DOHH2 (cell line): ENCODE measurements around the gene STMN3.
"Not testable (repeated sequence)": the region's sequence is repeated elsewhere in the genome, so short reads cannot be mapped to it uniquely, and the experiment has no call there.

Experiments used
- H3F3A ChIP-seq: fragments of 200-600 bp; sonication (generic), shearing (Covaris generic); 2 replicates; pipeline ENCODE4 v1.6.0; 2016; ENCODE audit warnings: antibody characterized with exemption, mild to moderate bottlenecking; ENCODE audit not compliant: control insufficient read depth, insufficient read depth
- H3K27ac ChIP-seq: fragments of 200-600 bp; sonication (generic); 2 replicates; pipeline ENCODE4 v1.5.1; 2014; ENCODE audit warnings: low read depth, mild to moderate bottlenecking, low read length, moderate library complexity
- H3K27me3 ChIP-seq: fragments of 200-600 bp; sonication (generic); 2 replicates; pipeline ENCODE4 v1.6.1; 2014; ENCODE audit warnings: mild to moderate bottlenecking, low read length, mixed read lengths; ENCODE audit not compliant: control insufficient read depth
- H3K36me3 ChIP-seq: fragments of 200-600 bp; sonication (generic); 2 replicates; pipeline ENCODE4 v1.6.1; 2014; ENCODE audit warnings: mild to moderate bottlenecking, low read length, moderate library complexity, mixed read lengths; ENCODE audit not compliant: control insufficient read depth
- H3K4me1 ChIP-seq: fragments of 200-600 bp; sonication (generic); 2 replicates; pipeline ENCODE4 v1.6.1; 2014; ENCODE audit warnings: mild to moderate bottlenecking, low read length, mixed read lengths; ENCODE audit not compliant: control insufficient read depth
- H3K4me2 ChIP-seq: fragments of 200-600 bp; sonication (generic); 2 replicates; pipeline ENCODE4 v1.6.0; 2014; ENCODE audit warnings: mild to moderate bottlenecking, low read length, moderate library complexity
- H3K4me3 ChIP-seq: fragments of 200-600 bp; sonication (generic); 2 replicates; pipeline ENCODE4 v1.5.1; 2014; ENCODE audit warnings: mild to moderate bottlenecking, low read length, mixed read lengths
- H3K79me2 ChIP-seq: fragments of 200-600 bp; sonication (generic); 2 replicates; pipeline ENCODE4 v1.6.1; 2014; ENCODE audit warnings: mild to moderate bottlenecking, low read length, mixed read lengths; ENCODE audit not compliant: control insufficient read depth
- H3K9me2 ChIP-seq: fragments of 200-600 bp; sonication (generic); replicated peaks from 2 replicates; pipeline ENCODE4 v1.6.1; 2014; ENCODE audit warnings: mild to moderate bottlenecking, low read length, mixed read lengths; ENCODE audit not compliant: control insufficient read depth
- H3K9me3 ChIP-seq: fragments of 200-600 bp; sonication (generic); 2 replicates; pipeline ENCODE4 v1.6.1; 2014; ENCODE audit warnings: antibody characterized with exemption, low read length, mixed read lengths; ENCODE audit not compliant: control insufficient read depth, insufficient read depth
- H4K20me1 ChIP-seq: fragments of 200-600 bp; sonication (generic); 2 replicates; pipeline ENCODE4 v1.6.0; 2014; ENCODE audit warnings: low read depth, mild to moderate bottlenecking, antibody characterized with exemption, low read length, moderate library complexity; ENCODE audit not compliant: control insufficient read depth, insufficient read depth
- EZH2phosphoT487 ChIP-seq: fragments of 200-600 bp; sonication (generic); IDR thresholded peaks from 2 replicates; pipeline ENCODE4 v1.6.1; 2017; ENCODE audit warnings: borderline replicate concordance, mild to moderate bottlenecking, antibody characterized with exemption, low read length, moderate library complexity, mixed read lengths
- TF ChIP-seq, protein P1 (sequence below): fragments of 200-600 bp; sonication (generic); IDR thresholded peaks from one replicate; pipeline ENCODE4 v1.5.1; 2014; ENCODE audit warnings: antibody characterized with exemption, mild to moderate bottlenecking, low read depth, low read length; ENCODE audit not compliant: poor library complexity, severe bottlenecking

The STMN3 gene

DNA sequence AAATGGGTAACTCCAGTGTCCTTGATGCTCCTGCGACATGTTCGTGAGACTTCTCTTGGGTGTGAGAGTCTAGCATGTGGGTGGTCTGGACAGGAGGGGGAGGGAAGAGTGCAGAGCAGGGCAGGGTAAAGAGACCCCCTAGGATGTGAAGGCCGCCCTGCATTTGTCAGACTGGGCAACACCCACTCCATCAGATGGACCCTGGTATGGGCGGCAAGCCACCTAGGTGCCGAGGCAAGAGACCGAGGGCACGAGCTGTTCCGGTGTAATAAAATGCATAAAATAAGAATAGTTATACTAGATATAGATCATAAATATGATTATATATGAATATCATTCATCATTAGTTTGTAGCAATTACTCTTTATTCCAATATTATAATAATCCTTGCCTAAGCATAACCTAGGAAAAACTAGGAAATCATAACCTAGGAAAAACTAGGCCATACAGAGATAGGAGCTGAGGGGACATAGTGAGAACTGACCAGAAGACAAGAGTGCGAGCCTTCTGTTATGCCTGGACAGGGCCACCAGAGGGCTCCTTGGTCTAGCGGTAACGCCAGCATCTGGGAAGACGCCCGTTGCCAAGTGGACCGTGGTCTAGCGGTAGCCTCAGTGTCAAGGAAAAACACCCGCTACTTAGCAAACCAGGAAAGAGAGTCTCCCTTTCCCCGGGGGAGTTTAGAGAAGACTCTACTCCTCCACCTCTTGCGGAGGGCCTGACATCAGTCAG is 39.2 kb downstream of the STMN3 start:
- not testable (repeated sequence) for H3K4me2 ChIP-seq, H3K9me2 ChIP-seq, H3F3A ChIP-seq, H3K9me3 ChIP-seq, H3K4me1 ChIP-seq, H3K27me3 ChIP-seq, H3K4me3 ChIP-seq, H4K20me1 ChIP-seq, H3K27ac ChIP-seq
- TF ChIP-seq, protein P1, sequence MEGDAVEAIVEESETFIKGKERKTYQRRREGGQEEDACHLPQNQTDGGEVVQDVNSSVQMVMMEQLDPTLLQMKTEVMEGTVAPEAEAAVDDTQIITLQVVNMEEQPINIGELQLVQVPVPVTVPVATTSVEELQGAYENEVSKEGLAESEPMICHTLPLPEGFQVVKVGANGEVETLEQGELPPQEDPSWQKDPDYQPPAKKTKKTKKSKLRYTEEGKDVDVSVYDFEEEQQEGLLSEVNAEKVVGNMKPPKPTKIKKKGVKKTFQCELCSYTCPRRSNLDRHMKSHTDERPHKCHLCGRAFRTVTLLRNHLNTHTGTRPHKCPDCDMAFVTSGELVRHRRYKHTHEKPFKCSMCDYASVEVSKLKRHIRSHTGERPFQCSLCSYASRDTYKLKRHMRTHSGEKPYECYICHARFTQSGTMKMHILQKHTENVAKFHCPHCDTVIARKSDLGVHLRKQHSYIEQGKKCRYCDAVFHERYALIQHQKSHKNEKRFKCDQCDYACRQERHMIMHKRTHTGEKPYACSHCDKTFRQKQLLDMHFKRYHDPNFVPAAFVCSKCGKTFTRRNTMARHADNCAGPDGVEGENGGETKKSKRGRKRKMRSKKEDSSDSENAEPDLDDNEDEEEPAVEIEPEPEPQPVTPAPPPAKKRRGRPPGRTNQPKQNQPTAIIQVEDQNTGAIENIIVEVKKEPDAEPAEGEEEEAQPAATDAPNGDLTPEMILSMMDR = peak; percentile 17
- peaks cover 33% of the 10 kb centered on the region for H3K36me3 ChIP-seq
- peaks cover 34% of the 10 kb centered on the region for H3K79me2 ChIP-seq

DNA sequence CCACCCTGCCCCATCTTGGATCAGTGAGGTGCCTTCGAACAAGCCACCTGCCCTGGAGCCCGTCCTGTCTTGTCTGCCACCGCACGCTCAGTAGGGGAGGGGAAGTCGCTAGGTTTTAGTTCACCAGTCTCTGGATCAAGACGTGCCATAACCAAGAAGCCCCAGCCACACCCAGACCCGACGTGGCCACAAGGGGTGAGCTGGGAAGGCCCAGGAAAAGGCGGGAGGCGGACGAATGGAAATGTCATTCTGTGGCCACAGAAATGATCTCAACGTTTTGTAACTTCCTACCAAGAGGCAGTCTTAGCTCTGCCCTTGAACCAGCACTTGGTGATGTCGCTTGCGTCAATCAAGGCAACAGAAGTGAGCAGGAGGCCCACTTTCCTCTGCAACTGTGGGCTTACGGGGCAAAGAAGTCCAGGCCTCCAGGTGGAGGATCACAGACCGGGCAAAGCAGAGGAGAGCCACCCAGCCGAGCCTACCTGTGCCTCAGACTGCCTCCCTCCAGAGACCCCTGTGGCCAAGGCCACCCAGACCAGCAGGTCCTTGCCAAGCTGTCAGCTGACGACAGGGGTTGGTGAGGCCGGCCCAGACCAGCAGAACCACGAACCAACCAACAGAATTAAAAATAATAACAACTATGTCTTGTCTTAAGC is 40.8 kb downstream of the STMN3 start:
- Histone ChIP-seq H3K27ac (no peak overlapping the region), H3K27me3 (no peaks in the 10 kb centered on the region), H3K36me3 (peaks cover 18% of the 10 kb centered on the region), H3K79me2 (peaks cover 24% of the 10 kb centered on the region), H3F3A (no peaks in the 10 kb centered on the region), H4K20me1 (no peaks in the 10 kb centered on the region), H3K4me1 (no peaks in the 10 kb centered on the region), H3K4me2 (no peak overlapping the region), H3K9me2 (no peaks in the 10 kb centered on the region), H3K9me3 (no peaks in the 10 kb centered on the region), H3K4me3 (no peak overlapping the region)
- TF ChIP-seq EZH2phosphoT487 = no peak
- TF ChIP-seq, protein P1 = no peak

DNA sequence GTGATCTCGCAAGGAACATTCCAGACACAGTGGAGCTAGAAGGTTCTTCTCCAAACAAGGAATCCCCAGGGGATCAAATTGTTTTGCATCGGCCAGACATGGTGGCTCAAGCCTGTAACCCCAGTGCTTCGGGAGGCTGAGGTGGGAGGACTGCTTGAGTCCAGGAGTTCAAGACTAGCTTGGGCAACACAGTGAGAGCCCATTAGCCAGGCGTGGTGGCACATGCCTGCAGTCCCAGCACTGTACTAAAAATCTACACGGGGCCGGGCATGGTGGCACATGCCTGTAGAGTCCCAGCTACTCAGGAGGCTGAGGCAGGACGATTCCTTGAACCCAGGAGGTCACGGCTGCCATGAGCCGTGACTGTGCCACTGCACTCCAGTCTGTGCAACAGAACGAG is 41.6 kb downstream of the STMN3 start:
- no peaks in the 10 kb centered on the region for H3K9me2 ChIP-seq
- H3K27ac ChIP-seq = no peak overlapping the region
- H3K79me2 ChIP-seq = peaks cover 27% of the 10 kb centered on the region
- H3F3A ChIP-seq = no peaks in the 10 kb centered on the region
- H4K20me1 ChIP-seq = no peaks in the 10 kb centered on the region
- no peak overlapping the region for H3K4me2 ChIP-seq
- no peaks in the 10 kb centered on the region for H3K9me3 ChIP-seq
- no peaks in the 10 kb centered on the region for H3K4me1 ChIP-seq
- no peak overlapping the region for H3K4me3 ChIP-seq
- H3K36me3 ChIP-seq = peaks cover 10% of the 10 kb centered on the region
- TF ChIP-seq, protein P1 = no peak
- TF ChIP-seq EZH2phosphoT487 = no peak
- H3K27me3 ChIP-seq = no peaks in the 10 kb centered on the region
